Measurements from ENCODE around the gene C9orf57.

DNA sequence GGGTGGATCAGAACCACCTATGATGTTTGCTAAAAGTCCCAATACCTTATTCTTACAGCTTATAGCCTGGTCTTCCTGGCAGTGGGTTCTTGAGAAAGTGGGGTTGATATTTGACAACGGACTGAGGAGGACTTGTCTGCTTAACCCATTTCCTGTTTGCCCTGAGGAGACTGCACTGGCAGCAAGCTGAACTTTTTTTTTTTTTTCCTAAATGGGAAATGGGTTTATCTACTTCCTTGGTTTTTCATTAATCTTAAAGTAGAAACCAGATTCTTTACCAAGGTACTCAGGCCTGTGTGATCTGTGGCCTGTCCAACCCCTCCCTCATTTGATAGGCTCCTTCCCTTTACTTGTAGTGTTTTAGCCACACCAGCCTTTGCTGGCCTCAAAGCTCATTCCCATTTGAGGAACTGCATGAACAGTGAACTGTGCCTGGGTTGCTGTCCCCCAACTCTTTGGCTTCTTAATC is 47.1 kb downstream of the C9orf57 start:
- TF ChIP-seq POLR2A (IDR thresholded peaks at IDR 0.05; ENCODE audit: low read length) (no peak), GATA1 (IDR thresholded peaks at IDR 0.05; ENCODE audit: low read depth, low read length) (no peak)

Measured in erythroblast (primary cell).